Neural progenitor cell (in vitro differentiated cells): Measurements from ENCODE around the gene UBL7.

Source experiments
- CTCF ChIP-seq: fragments of 200-600 bp; sonication (generic); IDR thresholded peaks from 2 replicates; pipeline ENCODE4 v1.5.1; 2017; ENCODE audit warnings: antibody characterized with exemption, mild to moderate bottlenecking
- EZH2 ChIP-seq: fragments of 200-600 bp; sonication (generic); IDR thresholded peaks from 2 replicates; pipeline ENCODE4 v1.6.1; 2017; ENCODE audit warnings: antibody characterized with exemption, mild to moderate bottlenecking, moderate library complexity

- TF ChIP-seq CTCF, result no peak
- no peak for TF ChIP-seq EZH2
Measured at GRCh38 chr15:74466570-74466969, 5.6 kb upstream of the UBL7 start.
